ENCODE results near the gene NKD1. TPM values are rescaled to one million over a fixed set of nuclear protein-coding genes. Genes with fewer than 3 reads are reported as not detected.

Gene NKD1
- total RNA-seq, 2 donors from 2014 or later: 2.3 TPM

GRCh38 chr16:50547340-50548124, 664 bp upstream of the NKD1 start:
- peak overlapping the region in 1 of 2 donors; percentile 69 for H3K9ac ChIP-seq (ENCODE audit: low read depth in 2 of 2, low read length in 2 of 2)
- TF ChIP-seq CTCF (IDR thresholded peaks at IDR 0.05): no peak
- peaks cover 5% of the 10 kb centered on the region for H3K27me3 ChIP-seq
- peak overlapping the region; percentile 70 for H3K4me3 ChIP-seq
- peak; percentile 57 for DNase-seq
- H3K27ac ChIP-seq: no peak overlapping the region
- intact Hi-C loops (cut with DNase I): no loop called here
- H3K4me1 ChIP-seq: no peaks in the 10 kb centered on the region
- no peaks in the 10 kb centered on the region for H3K9me3 ChIP-seq
- H3K36me3 ChIP-seq: no peaks in the 10 kb centered on the region

GRCh38 chr16:50548909-50549560, 839 bp downstream of the NKD1 start:
- Histone ChIP-seq H3K9ac (ENCODE audit: low read depth in 2 of 2, low read length in 2 of 2) (peak overlapping the region in 1 of 2 donors; percentile 66), H3K27me3 (peaks cover 5% of the 10 kb centered on the region), H3K4me3 (peak overlapping the region; percentile 70), H3K36me3 (no peaks in the 10 kb centered on the region), H3K4me1 (no peaks in the 10 kb centered on the region), H3K27ac (no peak overlapping the region), H3K9me3 (no peaks in the 10 kb centered on the region)
- TF ChIP-seq CTCF (IDR thresholded peaks at IDR 0.05): no peak
- intact Hi-C loops (cut with DNase I): no loop called here
- DNase-seq: peak; percentile 22

GRCh38 chr16:50549561-50549915, 1.3 kb downstream of the NKD1 start:
- Histone ChIP-seq H3K4me1 (no peaks in the 10 kb centered on the region), H3K9me3 (no peaks in the 10 kb centered on the region), H3K4me3 (peak overlapping the region; percentile 70), H3K36me3 (no peaks in the 10 kb centered on the region), H3K27ac (no peak overlapping the region), H3K27me3 (peaks cover 5% of the 10 kb centered on the region), H3K9ac (ENCODE audit: low read depth in 2 of 2, low read length in 2 of 2) (peak overlapping the region in 1 of 2 donors; percentile 63)
- no peak for DNase-seq
- intact Hi-C loops (cut with DNase I): no loop called here
- no peak for TF ChIP-seq CTCF (IDR thresholded peaks at IDR 0.05)

GRCh38 chr16:50550035-50550434, 1.8 kb downstream of the NKD1 start:
- intact Hi-C loops (cut with DNase I): no loop called here
- Histone ChIP-seq H3K27me3 (peaks cover 5% of the 10 kb centered on the region), H3K27ac (no peak overlapping the region), H3K4me3 (no peak overlapping the region), H3K9me3 (no peaks in the 10 kb centered on the region), H3K9ac (ENCODE audit: low read depth in 2 of 2, low read length in 2 of 2) (no peak overlapping the region), H3K4me1 (no peaks in the 10 kb centered on the region), H3K36me3 (no peaks in the 10 kb centered on the region)
- no peak for TF ChIP-seq CTCF (IDR thresholded peaks at IDR 0.05)
- DNase-seq: no peak

- Histone ChIP-seq H3K9me3 (no peaks in the 10 kb centered on the region), H3K27ac (no peak overlapping the region), H3K9ac (ENCODE audit: low read depth in 2 of 2, low read length in 2 of 2) (no peak overlapping the region), H3K4me1 (no peaks in the 10 kb centered on the region), H3K36me3 (no peaks in the 10 kb centered on the region), H3K27me3 (peaks cover 5% of the 10 kb centered on the region), H3K4me3 (no peak overlapping the region)
- TF ChIP-seq CTCF (IDR thresholded peaks at IDR 0.05): no peak
- no peak for DNase-seq
- intact Hi-C loops (cut with DNase I): no loop called here
These were observed 2.9 kb downstream of the NKD1 start for GRCh38 chr16:50550866-50551641.

Measured in colonic mucosa (tissue), 4 donors.